Loucy (cell line): ENCODE results near the gene KNDC1.

Experiments used
- CTCF ChIP-seq: fragments of 200-600 bp; sonication (generic); conservative IDR thresholded peaks from 2 replicates; pipeline ENCODE4 v1.5.1; 2014; ENCODE audit warnings: mild to moderate bottlenecking, antibody characterized with exemption, low read length
- EZH2phosphoT487 ChIP-seq: fragments of 200-600 bp; IDR thresholded peaks from 2 replicates; pipeline ENCODE4 v1.6.1; 2018; ENCODE audit warnings: antibody characterized with exemption, mild to moderate bottlenecking, moderate library complexity, borderline replicate concordance

- TF ChIP-seq CTCF (no peak), EZH2phosphoT487 (no peak)
Measured at GRCh38 chr10:133207627-133208026, 47.6 kb downstream of the KNDC1 start.
